Heart left ventricle (tissue), 13 donors: Measurements from ENCODE around the gene SIAH3.

ENCODE experiments used
- POLR2A ChIP-seq, 2 donors: fragments of 450-650 bp; IDR thresholded peaks; one replicate each; pipeline ENCODE4 v1.6.1; 2017; ENCODE audit warnings: antibody characterized with exemption in 2 of 2, mild to moderate bottlenecking in 2 of 2, moderate library complexity in 2 of 2
- TF ChIP-seq, protein P1 (sequence below), 12 donors: fragments of 200-600 bp; sonication (generic) in 4 of 12; IDR thresholded peaks; one replicate each; pipeline versions ENCODE4 v1.5.0 to v1.8.0; 2018 to 2022; ENCODE audit warnings: antibody characterized with exemption in 12 of 12, mild to moderate bottlenecking in 5 of 12
- donor health status: ischemic (EF 13 %, LVEDD 7.1; RV severe dilation, severe dysfunction).
- donor health status: DM: no; HTN: yes; CAD: no.
- donor health status: DM: no; HTN: no; CAD: no.
- donor health status: ischemic (EF 25% LVEDD 6.9; RV normal size, moderate dysfunction).
- donor health status: ischemic (EF 25% LVEDD 5.7; RV mildly dilated, moderate dysfunction).
- donor health status: ischemic (EF 35%, LVEDD 5.7; RV mildly dilated, moderate dysfunction).
- donor health status: nonischemic (EF 11% LVEDD 7.7; RV severe dilation, severe dysfunction).
- donor health status: DM: yes; HTN: yes; CAD: no.
- donor health status: PGD.
- donor health status: ischemic (EF 29% LVEDD 5.4; RV normal size, mild dysfunction).
- donor health status: nonischemic (EF 23%, LVEDD 6.1; RV moderate dilation, normal function).

DNA sequence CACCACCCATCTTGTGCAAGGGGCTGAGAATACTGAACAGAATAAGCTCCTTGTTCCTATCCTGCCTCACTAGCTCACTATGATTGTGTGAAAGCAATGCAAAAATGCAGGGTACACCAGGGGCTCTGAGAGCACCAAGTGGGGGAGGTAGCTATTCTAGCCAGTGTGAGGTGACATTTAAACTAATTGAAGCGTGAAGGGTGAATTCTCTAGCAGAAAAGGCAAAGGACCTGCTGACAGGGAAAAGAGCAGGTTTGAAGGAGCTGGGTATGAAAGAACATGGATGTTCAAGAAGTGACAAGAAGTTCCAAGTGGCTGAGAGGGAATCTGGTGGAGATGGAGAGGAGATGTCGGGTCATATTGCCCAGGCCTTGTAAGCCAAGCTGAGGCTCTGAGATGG is 64.2 kb downstream of the SIAH3 start:
- TF ChIP-seq, protein P1, sequence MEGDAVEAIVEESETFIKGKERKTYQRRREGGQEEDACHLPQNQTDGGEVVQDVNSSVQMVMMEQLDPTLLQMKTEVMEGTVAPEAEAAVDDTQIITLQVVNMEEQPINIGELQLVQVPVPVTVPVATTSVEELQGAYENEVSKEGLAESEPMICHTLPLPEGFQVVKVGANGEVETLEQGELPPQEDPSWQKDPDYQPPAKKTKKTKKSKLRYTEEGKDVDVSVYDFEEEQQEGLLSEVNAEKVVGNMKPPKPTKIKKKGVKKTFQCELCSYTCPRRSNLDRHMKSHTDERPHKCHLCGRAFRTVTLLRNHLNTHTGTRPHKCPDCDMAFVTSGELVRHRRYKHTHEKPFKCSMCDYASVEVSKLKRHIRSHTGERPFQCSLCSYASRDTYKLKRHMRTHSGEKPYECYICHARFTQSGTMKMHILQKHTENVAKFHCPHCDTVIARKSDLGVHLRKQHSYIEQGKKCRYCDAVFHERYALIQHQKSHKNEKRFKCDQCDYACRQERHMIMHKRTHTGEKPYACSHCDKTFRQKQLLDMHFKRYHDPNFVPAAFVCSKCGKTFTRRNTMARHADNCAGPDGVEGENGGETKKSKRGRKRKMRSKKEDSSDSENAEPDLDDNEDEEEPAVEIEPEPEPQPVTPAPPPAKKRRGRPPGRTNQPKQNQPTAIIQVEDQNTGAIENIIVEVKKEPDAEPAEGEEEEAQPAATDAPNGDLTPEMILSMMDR (IDR thresholded peaks at IDR 0.05), result no peak
- TF ChIP-seq POLR2A (IDR thresholded peaks at IDR 0.05), result no peak
